ENCODE results near the gene CTU1.

CTU1 gene

GRCh38 chr19:51135004-51135403, 26.8 kb upstream of the CTU1 start:
- H3K4me3 ChIP-seq (ENCODE audit: control insufficient read depth, low read depth, low read length) = no peak overlapping the region
- no peak for TF ChIP-seq CTCF (IDR thresholded peaks at IDR 0.05; ENCODE audit: control insufficient read depth, insufficient read depth, low read depth, low read length, missing control alignments)
- no peak for DNase-seq (ENCODE audit: low read depth)

- no peak for TF ChIP-seq CTCF (IDR thresholded peaks at IDR 0.05; ENCODE audit: control insufficient read depth, insufficient read depth, low read depth, low read length, missing control alignments)
- H3K4me3 ChIP-seq (ENCODE audit: control insufficient read depth, low read depth, low read length) = no peak overlapping the region
- no peak for DNase-seq (ENCODE audit: low read depth)
Measured at GRCh38 chr19:51131780-51132680, 23.8 kb upstream of the CTU1 start.

- no peak for DNase-seq (ENCODE audit: low read depth)
- TF ChIP-seq CTCF (IDR thresholded peaks at IDR 0.05; ENCODE audit: control insufficient read depth, insufficient read depth, low read depth, low read length, missing control alignments) = no peak
- no peak overlapping the region for H3K4me3 ChIP-seq (ENCODE audit: control insufficient read depth, low read depth, low read length)
Measured at GRCh38 chr19:51129716-51130115, 21.5 kb upstream of the CTU1 start.

GRCh38 chr19:51128227-51128626, 20.0 kb upstream of the CTU1 start:
- no peak for DNase-seq (ENCODE audit: low read depth)
- H3K4me3 ChIP-seq (ENCODE audit: control insufficient read depth, low read depth, low read length) = no peak overlapping the region
- TF ChIP-seq CTCF (IDR thresholded peaks at IDR 0.05; ENCODE audit: control insufficient read depth, insufficient read depth, low read depth, low read length, missing control alignments) = no peak

- no peak overlapping the region for H3K4me3 ChIP-seq (ENCODE audit: control insufficient read depth, low read depth, low read length)
- no peak for TF ChIP-seq CTCF (IDR thresholded peaks at IDR 0.05; ENCODE audit: control insufficient read depth, insufficient read depth, low read depth, low read length, missing control alignments)
- DNase-seq (ENCODE audit: low read depth) = no peak
Measured at GRCh38 chr19:51127755-51128154, 19.5 kb upstream of the CTU1 start.

- no peak for TF ChIP-seq CTCF (IDR thresholded peaks at IDR 0.05; ENCODE audit: control insufficient read depth, insufficient read depth, low read depth, low read length, missing control alignments)
- no peak for DNase-seq (ENCODE audit: low read depth)
- H3K4me3 ChIP-seq (ENCODE audit: control insufficient read depth, low read depth, low read length) = no peak overlapping the region
Measured at GRCh38 chr19:51127032-51127431, 18.8 kb upstream of the CTU1 start.
